HepG2 (cell line): Measurements from ENCODE around the gene ADAMTS15. TPM values are rescaled to one million over a fixed set of nuclear protein-coding genes. Genes with fewer than 3 reads are reported as not detected.

Experiments
- ATAC-seq: fragments of 200-7000 bp; cut with Tn5 transposase; 3 replicates; pipeline ENCODE4 v1.9.1; 2020; ENCODE audit warnings: mild to moderate bottlenecking, moderate library complexity
- BruUV-seq: library from RNA; stranded (reverse); fragments of 400-500 nt; replicated peaks from 2 replicates; lab custom pipeline; 2021; lab: Mats Ljungman, UMichigan
- CTCF ChIA-PET: fragments of 300-600 bp; formaldehyde crosslinking; extraction: SDS; loops from one replicate; lab custom pipeline; 2021; ENCODE audit warnings: low total read pairs, inconsistent platforms, low intra/inter-chr PET ratio; lab: Yijun Ruan, JAX
- POLR2A ChIA-PET: fragments of 350-600 bp; sonication (Branson Sonifier 250); formaldehyde crosslinking; loops from one replicate; lab custom pipeline; 2020; ENCODE audit warnings: antibody characterized with exemption, inconsistent platforms; lab: Yijun Ruan, JAX
- DNase-seq: peaks from one replicate; pipeline ENCODE4 v3.0.0-alpha.2; 2015; ENCODE audit warnings: low spot score
- FAIRE-seq: peaks from 3 replicates; lab custom pipeline; 2011; peaks lifted over from hg19 to GRCh38; lab: Jason Lieb, UNC
- H2AFZ ChIP-seq: one replicate; pipeline ENCODE4 v1.6.1; 2011; ENCODE audit warnings: low read length, inconsistent platforms
- H3K27ac ChIP-seq: fragments of 300-600 bp; 3 replicates; pipeline ENCODE4 v1.8.0; 2011; ENCODE audit warnings: mixed run types, mild to moderate bottlenecking, mixed read lengths, low read length, inconsistent platforms; ENCODE audit not compliant: insufficient read depth; ENCODE audit errors: extremely low read length
- H3K27me3 ChIP-seq, 2 experiments: fragments of 200-600 bp in 1 of 2; 2 replicates in 1 of 2; 3 replicates in 1 of 2; pipeline versions ENCODE4 v1.6.0 to v1.8.0; 2011; ENCODE audit warnings: low read length in 2 of 2, mild to moderate bottlenecking in 2 of 2, moderate library complexity in 2 of 2, inconsistent platforms in 1 of 2; ENCODE audit not compliant: insufficient read depth in 2 of 2, control insufficient read depth in 1 of 2
- H3K36me3 ChIP-seq, 2 experiments: fragments of 200-600 bp in 1 of 2; replicated peaks in 1 of 2; 2 replicates in 1 of 2; 3 replicates in 1 of 2; pipeline versions ENCODE4 v1.5.1 to v1.8.0; 2011; ENCODE audit warnings: low read length in 2 of 2, inconsistent platforms in 1 of 2; ENCODE audit not compliant: insufficient read depth in 2 of 2, control insufficient read depth in 1 of 2
- H3K4me1 ChIP-seq: 2 replicates; pipeline ENCODE4 v1.5.1; 2012; ENCODE audit warnings: low read length, inconsistent platforms; ENCODE audit not compliant: insufficient read depth
- H3K4me2 ChIP-seq: 2 replicates; pipeline ENCODE4 v1.6.0; 2011; ENCODE audit warnings: low read depth, low read length, inconsistent platforms
- H3K4me3 ChIP-seq, 3 experiments: fragments of 200-600 bp in 1 of 3; sonication (generic), shearing (Covaris generic) in 1 of 3; replicated peaks in 1 of 3; 2 replicates each; pipeline ENCODE4 v1.5.1; 2011 to 2016; ENCODE audit warnings: low read length in 3 of 3, inconsistent platforms in 2 of 3, low read depth in 2 of 3, mild to moderate bottlenecking in 2 of 3, control low read depth in 1 of 3, mixed read lengths in 1 of 3; ENCODE audit not compliant: insufficient read depth in 1 of 3
- H3K79me2 ChIP-seq: one replicate; pipeline ENCODE4 v1.6.1; 2011; ENCODE audit warnings: low read length, inconsistent platforms; ENCODE audit not compliant: insufficient read depth
- H3K9ac ChIP-seq: 2 replicates; pipeline ENCODE4 v1.6.0; 2011; ENCODE audit warnings: mild to moderate bottlenecking, low read depth, low read length, inconsistent platforms; ENCODE audit not compliant: insufficient read depth
- H3K9me3 ChIP-seq: 2 replicates; pipeline ENCODE4 v1.5.1; 2012; ENCODE audit warnings: mild to moderate bottlenecking, low read length
- H4K20me1 ChIP-seq: 2 replicates; pipeline ENCODE4 v1.6.0; 2011; ENCODE audit warnings: inconsistent platforms, mild to moderate bottlenecking, low read length, moderate library complexity; ENCODE audit not compliant: insufficient read depth
- EHMT2 ChIP-seq: fragments of 200-600 bp; sonication (generic); IDR thresholded peaks from 2 replicates; pipeline ENCODE4 v1.7.0; 2017; ENCODE audit warnings: antibody characterized with exemption, low read depth, low read length, borderline replicate concordance
- PTBP1 ChIP-seq: fragments of 200-400 bp; formaldehyde crosslinking; IDR thresholded peaks from 2 replicates; pipeline ENCODE4 v1.6.1; 2018; ENCODE audit warnings: low read length, low read depth; ENCODE audit not compliant: poor library complexity, severe bottlenecking
- RNF2 ChIP-seq: fragments of 450-650 bp; conservative IDR thresholded peaks from 2 replicates; pipeline ENCODE4 v1.6.1; 2016; ENCODE audit warnings: low read depth
- SAFB2 ChIP-seq: sonication (generic); formaldehyde crosslinking; IDR thresholded peaks from 2 replicates; pipeline ENCODE4 v1.5.1; 2020; ENCODE audit warnings: missing genetic modification reagents, low read depth, mild to moderate bottlenecking, borderline replicate concordance
- SAP130 ChIP-seq: IDR thresholded peaks from 2 replicates; pipeline ENCODE4 v1.6.1; 2016; ENCODE audit warnings: low read depth
- ZNF17 ChIP-seq: sonication (generic); formaldehyde crosslinking; IDR thresholded peaks from 2 replicates; pipeline ENCODE4 v1.5.0; 2020; ENCODE audit warnings: mild to moderate bottlenecking, missing genetic modification reagents
- ZNF713 ChIP-seq: sonication (generic); formaldehyde crosslinking; IDR thresholded peaks from 2 replicates; pipeline ENCODE4 v1.4.0; 2020; ENCODE audit warnings: mild to moderate bottlenecking, missing genetic modification reagents
- WGBS: methylation state at CpG from one replicate; pipeline ENCODE4 v1.1.6; 2017; ENCODE audit warnings: low lambda C conversion rate; 5-methylcytosine and 5-hydroxymethylcytosine counted together
- in situ Hi-C: cut with HindIII; loops from 2 replicates; pipeline ENCODE4 v1.10.0; 2017; ENCODE audit warnings: low pct_unique_long_range_greater_than_20kb; ENCODE audit not compliant: extremely low pct_ligation_motif_present
- intact Hi-C: fragments of 100-400 bp; cut with micrococcal nuclease; formaldehyde crosslinking; loops from one replicate; pipeline ENCODE4 v1.10.0; 2022; ENCODE audit not compliant: unreplicated experiment
- polyA plus RNA-seq, 8 experiments: library from polyadenylated mRNA; depleted of rRNA in 3 of 8; stranded (reverse) in 7 of 8; unstranded in 1 of 8; fragments of >200 nt; fragmentation: Illumina TruSeq in 4 of 8; extraction: Trizol in 4 of 8; gene quantifications; 2 replicates each; pipeline versions ENCODE4 v1.2.1 to v1.2.3, GENCODE V29; 2011 to 2016; ENCODE audit warnings: low read depth in 4 of 8, missing spikeins in 1 of 8, mixed read lengths in 1 of 8; ENCODE audit not compliant: insufficient read depth in 1 of 8
- total RNA-seq, 5 experiments: library from RNA; depleted of rRNA; stranded (reverse); fragments of >200 nt; fragmentation: Illumina TruSeq; extraction: Trizol; gene quantifications; 2 replicates each; pipeline ENCODE4 v1.2.3, GENCODE V29; 2016; ENCODE audit warnings: low read depth in 1 of 5
- TF ChIP-seq, protein P1 (sequence below): IDR thresholded peaks from 2 replicates; pipeline ENCODE4 v1.6.1; 2012; ENCODE audit warnings: inconsistent platforms
- TF ChIP-seq, protein P2 (sequence below): sonication (generic); formaldehyde crosslinking; IDR thresholded peaks from 2 replicates; pipeline ENCODE4 v1.5.1; 2020; ENCODE audit warnings: missing genetic modification reagents, mild to moderate bottlenecking, borderline replicate concordance
- TF ChIP-seq, protein P3 (sequence below): sonication (generic); formaldehyde crosslinking; IDR thresholded peaks from 2 replicates; pipeline ENCODE4 v1.9.0; 2021; ENCODE audit warnings: missing genetic modification reagents, borderline replicate concordance

ADAMTS15 gene
- total and polyA plus RNA-seq, 2 of the 13 experiments (the other 11 are each of a cell fraction or from before 2014, with no cell fraction given): 0.01 to 0.02 TPM

DNA sequence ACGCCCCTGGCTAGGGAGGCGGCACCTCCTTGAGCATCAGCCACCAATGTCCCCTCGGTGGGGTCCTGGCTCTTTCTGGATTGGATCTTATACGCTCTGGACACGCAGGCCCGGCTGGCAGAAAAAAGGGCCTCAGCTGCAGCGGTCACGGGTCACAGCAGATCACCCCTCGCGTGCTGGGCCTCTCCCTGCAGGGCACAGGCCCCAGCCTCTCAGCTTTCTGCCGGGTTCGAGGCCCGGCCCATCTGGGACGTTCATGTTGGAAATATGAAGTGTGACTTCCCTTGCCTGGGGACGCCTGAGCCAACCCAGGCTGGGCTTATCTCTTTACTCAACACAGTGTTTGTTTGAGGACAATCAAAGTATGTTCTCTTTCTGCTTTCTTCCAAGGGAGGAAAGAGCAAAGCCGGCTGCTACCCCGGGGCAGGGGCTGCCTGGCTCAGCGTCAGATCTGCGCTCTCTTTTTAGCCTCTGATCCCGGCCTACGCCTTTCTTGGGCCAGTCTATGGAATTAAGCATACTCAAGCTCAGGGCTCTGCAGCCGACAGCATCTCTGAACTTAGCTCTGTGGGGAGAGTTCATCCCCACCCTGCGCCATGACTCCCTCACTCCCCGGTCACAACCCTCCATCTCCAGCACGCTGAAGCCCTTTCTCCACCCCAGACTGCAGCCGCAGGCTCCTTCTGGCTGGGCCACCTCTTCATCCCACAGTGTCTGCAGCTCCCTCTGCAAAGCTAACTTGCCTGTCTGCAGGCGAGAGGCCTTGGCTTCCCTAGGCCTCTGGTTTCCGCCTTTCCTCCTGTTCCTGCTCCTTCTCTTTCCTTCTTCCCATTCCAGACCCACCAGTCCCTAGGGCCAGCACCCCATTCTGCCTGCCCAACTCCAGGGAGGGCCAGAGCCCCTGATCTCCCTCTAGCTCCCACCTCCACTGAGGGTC is 38.8 kb downstream of the ADAMTS15 start:
- WGBS: 66% methylated on average over 20 of the region's 28 CpGs
- Histone ChIP-seq H4K20me1 (no peaks in the 10 kb centered on the region), H3K4me1 (peaks cover 15% of the 10 kb centered on the region), H3K4me3 (no peak overlapping the region), H3K79me2 (no peaks in the 10 kb centered on the region), H3K9me3 (no peaks in the 10 kb centered on the region), H3K9ac (no peak overlapping the region), H3K4me2 (no peak overlapping the region), H3K27ac (no peak overlapping the region), H2AFZ (no peak overlapping the region), H3K27me3 (peaks cover 0 to 2% of the 10 kb centered on the region in 2 experiments; a peak in 2 of 5 replicates), H3K36me3 (no peaks in the 10 kb centered on the region)
- intact Hi-C loops (no loop called here), in situ Hi-C loops (no loop called here)
- FAIRE-seq (no peak), DNase-seq (no peak), ATAC-seq (peak; percentile 62)
- TF ChIP-seq ZNF17: no peak
- TF ChIP-seq SAP130 (CRISPR knock-in tag): no peak
- no peak for TF ChIP-seq SAFB2
- ChIA-PET CTCF (no interaction called here), POLR2A (no interaction called here)
- no TSS peak for BruUV-seq

DNA sequence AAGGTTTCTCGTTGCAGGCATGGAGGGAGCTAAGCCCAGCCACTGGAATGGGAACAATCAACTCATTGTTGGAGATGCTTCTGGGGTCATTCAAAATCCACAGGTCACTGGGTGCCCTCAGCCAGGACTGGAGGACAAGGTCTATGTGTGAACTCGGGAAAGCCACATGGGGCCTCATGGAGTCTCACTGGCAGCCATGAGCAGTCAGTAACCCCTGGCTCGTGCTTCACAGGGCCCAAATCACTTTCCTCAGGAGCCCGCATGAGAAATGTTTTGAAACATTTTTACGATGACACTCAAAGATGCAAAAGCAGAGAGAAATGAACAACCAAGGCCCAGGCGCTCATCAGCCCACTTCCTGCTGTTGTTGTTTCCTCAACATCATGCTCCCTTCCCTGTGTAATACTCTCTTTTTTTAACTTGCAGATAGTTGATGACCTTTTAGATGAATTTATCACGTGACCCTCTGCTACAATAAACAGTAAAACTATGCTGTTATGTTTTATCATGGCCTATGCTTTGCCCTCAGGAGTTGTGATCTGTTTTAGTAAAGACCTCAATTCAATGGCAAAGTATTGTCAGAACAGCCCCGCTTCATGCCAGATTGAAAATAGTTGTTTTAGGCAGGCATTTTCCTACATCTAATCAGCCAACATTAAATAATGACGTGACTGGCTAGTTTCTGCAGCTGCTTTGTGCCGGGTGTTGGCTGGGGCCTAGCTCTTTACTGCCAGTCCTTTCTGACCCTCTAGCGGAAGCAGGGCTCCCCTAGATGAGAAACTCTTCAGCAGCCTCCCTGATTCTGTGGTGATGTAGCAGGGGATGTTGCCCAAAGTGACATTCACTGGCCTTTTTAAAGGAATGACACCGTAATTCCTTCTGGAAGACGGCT is 39.7 kb downstream of the ADAMTS15 start:
- Histone ChIP-seq H3K9ac (no peak overlapping the region), H3K79me2 (no peaks in the 10 kb centered on the region), H2AFZ (no peak overlapping the region), H4K20me1 (no peaks in the 10 kb centered on the region), H3K4me3 (no peak overlapping the region), H3K27me3 (no peaks in the 10 kb centered on the region; a peak in 1 of 5 replicates), H3K4me2 (no peak overlapping the region), H3K9me3 (no peaks in the 10 kb centered on the region), H3K4me1 (peaks cover 15% of the 10 kb centered on the region), H3K27ac (no peak overlapping the region), H3K36me3 (no peaks in the 10 kb centered on the region)
- CTCF ChIA-PET: no interaction called here
- DNase-seq: peak; percentile 39
- POLR2A ChIA-PET: no interaction called here
- no TSS peak for BruUV-seq
- intact Hi-C loops (no loop called here), in situ Hi-C loops (no loop called here)
- 37% methylated on average over 13 of the region's 13 CpGs for WGBS
- FAIRE-seq: no peak
- peak; percentile 82 for ATAC-seq
- TF ChIP-seq ZNF713: no peak
- TF ChIP-seq RNF2: 0 out of 2 replicates have a peak, but pooled peaks have one; percentile 48
- TF ChIP-seq, protein P1, sequence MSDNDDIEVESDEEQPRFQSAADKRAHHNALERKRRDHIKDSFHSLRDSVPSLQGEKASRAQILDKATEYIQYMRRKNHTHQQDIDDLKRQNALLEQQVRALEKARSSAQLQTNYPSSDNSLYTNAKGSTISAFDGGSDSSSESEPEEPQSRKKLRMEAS: peak; percentile 76
- TF ChIP-seq PTBP1: no peak
- TF ChIP-seq, protein P2, sequence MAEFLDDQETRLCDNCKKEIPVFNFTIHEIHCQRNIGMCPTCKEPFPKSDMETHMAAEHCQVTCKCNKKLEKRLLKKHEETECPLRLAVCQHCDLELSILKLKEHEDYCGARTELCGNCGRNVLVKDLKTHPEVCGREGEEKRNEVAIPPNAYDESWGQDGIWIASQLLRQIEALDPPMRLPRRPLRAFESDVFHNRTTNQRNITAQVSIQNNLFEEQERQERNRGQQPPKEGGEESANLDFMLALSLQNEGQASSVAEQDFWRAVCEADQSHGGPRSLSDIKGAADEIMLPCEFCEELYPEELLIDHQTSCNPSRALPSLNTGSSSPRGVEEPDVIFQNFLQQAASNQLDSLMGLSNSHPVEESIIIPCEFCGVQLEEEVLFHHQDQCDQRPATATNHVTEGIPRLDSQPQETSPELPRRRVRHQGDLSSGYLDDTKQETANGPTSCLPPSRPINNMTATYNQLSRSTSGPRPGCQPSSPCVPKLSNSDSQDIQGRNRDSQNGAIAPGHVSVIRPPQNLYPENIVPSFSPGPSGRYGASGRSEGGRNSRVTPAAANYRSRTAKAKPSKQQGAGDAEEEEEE (CRISPR knock-in tag): no peak
- 0 out of 2 replicates have a peak, but pooled peaks have one; percentile 51 for TF ChIP-seq EHMT2
- TF ChIP-seq, protein P3, sequence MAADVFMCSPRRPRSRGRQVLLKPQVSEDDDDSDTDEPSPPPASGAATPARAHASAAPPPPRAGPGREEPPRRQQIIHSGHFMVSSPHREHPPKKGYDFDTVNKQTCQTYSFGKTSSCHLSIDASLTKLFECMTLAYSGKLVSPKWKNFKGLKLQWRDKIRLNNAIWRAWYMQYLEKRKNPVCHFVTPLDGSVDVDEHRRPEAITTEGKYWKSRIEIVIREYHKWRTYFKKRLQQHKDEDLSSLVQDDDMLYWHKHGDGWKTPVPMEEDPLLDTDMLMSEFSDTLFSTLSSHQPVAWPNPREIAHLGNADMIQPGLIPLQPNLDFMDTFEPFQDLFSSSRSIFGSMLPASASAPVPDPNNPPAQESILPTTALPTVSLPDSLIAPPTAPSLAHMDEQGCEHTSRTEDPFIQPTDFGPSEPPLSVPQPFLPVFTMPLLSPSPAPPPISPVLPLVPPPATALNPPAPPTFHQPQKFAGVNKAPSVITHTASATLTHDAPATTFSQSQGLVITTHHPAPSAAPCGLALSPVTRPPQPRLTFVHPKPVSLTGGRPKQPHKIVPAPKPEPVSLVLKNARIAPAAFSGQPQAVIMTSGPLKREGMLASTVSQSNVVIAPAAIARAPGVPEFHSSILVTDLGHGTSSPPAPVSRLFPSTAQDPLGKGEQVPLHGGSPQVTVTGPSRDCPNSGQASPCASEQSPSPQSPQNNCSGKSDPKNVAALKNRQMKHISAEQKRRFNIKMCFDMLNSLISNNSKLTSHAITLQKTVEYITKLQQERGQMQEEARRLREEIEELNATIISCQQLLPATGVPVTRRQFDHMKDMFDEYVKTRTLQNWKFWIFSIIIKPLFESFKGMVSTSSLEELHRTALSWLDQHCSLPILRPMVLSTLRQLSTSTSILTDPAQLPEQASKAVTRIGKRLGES (CRISPR knock-in tag): no peak
